ENCODE results near the gene FAM98B. TPM values are rescaled to one million over a fixed set of nuclear protein-coding genes. Genes with fewer than 3 reads are reported as not detected.
"Not testable (repeated sequence)": the region's sequence is repeated elsewhere in the genome, so short reads cannot be mapped to it uniquely, and the experiment has no call there.

Gene FAM98B
- total RNA-seq, 2 experiments from 2014 or later, result 51.0 to 61.8 TPM

DNA sequence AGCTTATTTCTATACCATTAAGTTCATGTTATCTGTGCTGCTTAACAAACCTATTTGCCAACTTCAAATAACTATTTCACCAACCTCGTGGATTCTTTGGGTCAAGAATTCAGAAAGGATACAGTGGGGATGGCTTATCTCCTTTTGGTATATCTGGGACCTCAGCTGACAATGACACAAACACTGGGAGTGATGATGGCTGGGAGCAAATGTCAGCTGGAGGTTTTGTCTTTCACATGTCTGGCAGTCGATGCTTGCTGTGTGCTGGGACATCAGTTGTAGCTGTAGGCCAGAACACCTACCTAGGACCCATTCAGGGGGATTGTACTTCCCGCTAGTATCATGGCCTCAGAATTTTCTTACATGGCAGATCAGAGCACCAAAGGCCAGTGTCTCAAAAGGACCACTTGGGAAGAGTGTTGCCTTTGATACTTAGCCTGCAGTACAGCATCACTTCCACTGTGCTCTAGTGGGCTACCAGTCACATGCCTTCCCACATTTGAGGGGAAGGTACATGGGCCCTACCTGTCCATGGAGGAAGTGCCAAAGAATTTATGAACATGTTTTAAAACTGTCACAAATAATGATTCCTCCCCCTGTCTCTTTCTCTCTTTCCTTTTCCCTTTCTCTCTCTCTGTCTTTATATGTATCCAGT lies 23.7 kb upstream of the FAM98B start:
- H3K27me3 Mint-ChIP-seq, result peaks cover 15% of the 10 kb centered on the region
- H3K27ac Mint-ChIP-seq, result no peak overlapping the region
- ChIA-PET POLR2A (no interaction called here), CTCF (interaction anchor here (4.2 kb wide), 1 partner anchor 10 kb away, joined by 21 read pairs; no protein-coding TSS in a partner anchor)
- H3K36me3 Mint-ChIP-seq (ENCODE audit: low read depth), result no peaks in the 10 kb centered on the region
- DNase-seq (no peak), ATAC-seq (no peak)
- TF ChIP-seq, protein P1, sequence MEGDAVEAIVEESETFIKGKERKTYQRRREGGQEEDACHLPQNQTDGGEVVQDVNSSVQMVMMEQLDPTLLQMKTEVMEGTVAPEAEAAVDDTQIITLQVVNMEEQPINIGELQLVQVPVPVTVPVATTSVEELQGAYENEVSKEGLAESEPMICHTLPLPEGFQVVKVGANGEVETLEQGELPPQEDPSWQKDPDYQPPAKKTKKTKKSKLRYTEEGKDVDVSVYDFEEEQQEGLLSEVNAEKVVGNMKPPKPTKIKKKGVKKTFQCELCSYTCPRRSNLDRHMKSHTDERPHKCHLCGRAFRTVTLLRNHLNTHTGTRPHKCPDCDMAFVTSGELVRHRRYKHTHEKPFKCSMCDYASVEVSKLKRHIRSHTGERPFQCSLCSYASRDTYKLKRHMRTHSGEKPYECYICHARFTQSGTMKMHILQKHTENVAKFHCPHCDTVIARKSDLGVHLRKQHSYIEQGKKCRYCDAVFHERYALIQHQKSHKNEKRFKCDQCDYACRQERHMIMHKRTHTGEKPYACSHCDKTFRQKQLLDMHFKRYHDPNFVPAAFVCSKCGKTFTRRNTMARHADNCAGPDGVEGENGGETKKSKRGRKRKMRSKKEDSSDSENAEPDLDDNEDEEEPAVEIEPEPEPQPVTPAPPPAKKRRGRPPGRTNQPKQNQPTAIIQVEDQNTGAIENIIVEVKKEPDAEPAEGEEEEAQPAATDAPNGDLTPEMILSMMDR (IDR thresholded peaks at IDR 0.05), result no peak
- H3K4me1 Mint-ChIP-seq (ENCODE audit: low read depth), result no peaks in the 10 kb centered on the region
- intact Hi-C loops (cut with micrococcal nuclease), result no loop called here
- H3K4me3 Mint-ChIP-seq, result no peak overlapping the region
- no peaks in the 10 kb centered on the region for H3K9me3 Mint-ChIP-seq

DNA sequence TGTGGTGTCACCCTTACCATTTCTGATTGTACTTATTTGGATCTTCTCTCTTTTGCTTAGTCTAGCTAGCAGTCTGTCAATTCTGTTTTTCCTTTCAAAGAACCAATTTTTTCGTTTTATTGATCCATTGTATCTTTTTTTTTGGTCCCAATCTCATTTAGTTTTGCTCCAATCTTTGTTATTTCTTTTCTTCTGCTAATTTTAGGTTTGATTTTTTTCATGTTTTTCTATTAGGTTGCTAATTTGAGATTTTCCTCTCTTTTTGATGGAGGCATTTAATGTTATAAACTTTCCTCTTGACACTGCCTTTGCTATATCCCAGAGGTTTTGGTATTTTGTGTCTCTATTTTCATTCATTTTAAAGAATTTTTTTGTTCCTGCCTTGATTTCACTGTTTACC lies 16.9 kb upstream of the FAM98B start:
- TF ChIP-seq, protein P1 (IDR thresholded peaks at IDR 0.05), result no peak
- Mint-ChIP-seq H3K36me3 (ENCODE audit: low read depth) (no peaks in the 10 kb centered on the region), H3K4me3 (no peak overlapping the region), H3K9me3 (peaks cover 3% of the 10 kb centered on the region), H3K27me3 (peaks cover 13% of the 10 kb centered on the region), H3K27ac (no peak overlapping the region), H3K4me1 (ENCODE audit: low read depth) (peaks cover 9% of the 10 kb centered on the region)
- CTCF ChIA-PET, result no interaction called here
- no peak for ATAC-seq
- no peak for DNase-seq
- POLR2A ChIA-PET, result no interaction called here
- intact Hi-C loops (cut with micrococcal nuclease), result no loop called here

DNA sequence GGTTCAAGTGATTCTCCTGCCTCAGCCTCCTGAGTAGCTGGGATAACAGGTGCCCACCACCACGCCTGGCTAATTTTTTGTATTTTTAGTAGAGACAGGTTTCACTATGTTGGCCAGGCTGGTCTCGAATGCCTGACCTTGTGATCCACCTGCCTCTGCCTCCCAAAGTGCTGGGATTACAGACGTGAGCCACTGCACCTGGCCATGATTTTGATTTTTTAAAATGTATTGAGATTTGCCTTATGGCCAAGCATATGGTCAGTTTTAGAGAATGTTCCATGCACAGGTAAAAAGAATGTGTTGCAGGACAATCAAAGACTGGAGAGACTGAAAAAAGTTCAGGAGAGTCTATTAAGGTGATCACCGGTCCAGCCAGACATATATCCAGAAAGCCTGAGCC lies 16.3 kb upstream of the FAM98B start:
- H3K27ac Mint-ChIP-seq; POLR2A ChIA-PET; intact Hi-C loops (cut with micrococcal nuclease); DNase-seq; H3K9me3 Mint-ChIP-seq; ATAC-seq; H3K4me3 Mint-ChIP-seq; H3K4me1 Mint-ChIP-seq (ENCODE audit: low read depth); H3K36me3 Mint-ChIP-seq (ENCODE audit: low read depth): not testable (repeated sequence)
- peaks cover 12% of the 10 kb centered on the region for H3K27me3 Mint-ChIP-seq
- CTCF ChIA-PET, result interaction anchor here (5.8 kb wide), 1 partner anchor 263 kb away, joined by 225 read pairs; no protein-coding TSS in a partner anchor

DNA sequence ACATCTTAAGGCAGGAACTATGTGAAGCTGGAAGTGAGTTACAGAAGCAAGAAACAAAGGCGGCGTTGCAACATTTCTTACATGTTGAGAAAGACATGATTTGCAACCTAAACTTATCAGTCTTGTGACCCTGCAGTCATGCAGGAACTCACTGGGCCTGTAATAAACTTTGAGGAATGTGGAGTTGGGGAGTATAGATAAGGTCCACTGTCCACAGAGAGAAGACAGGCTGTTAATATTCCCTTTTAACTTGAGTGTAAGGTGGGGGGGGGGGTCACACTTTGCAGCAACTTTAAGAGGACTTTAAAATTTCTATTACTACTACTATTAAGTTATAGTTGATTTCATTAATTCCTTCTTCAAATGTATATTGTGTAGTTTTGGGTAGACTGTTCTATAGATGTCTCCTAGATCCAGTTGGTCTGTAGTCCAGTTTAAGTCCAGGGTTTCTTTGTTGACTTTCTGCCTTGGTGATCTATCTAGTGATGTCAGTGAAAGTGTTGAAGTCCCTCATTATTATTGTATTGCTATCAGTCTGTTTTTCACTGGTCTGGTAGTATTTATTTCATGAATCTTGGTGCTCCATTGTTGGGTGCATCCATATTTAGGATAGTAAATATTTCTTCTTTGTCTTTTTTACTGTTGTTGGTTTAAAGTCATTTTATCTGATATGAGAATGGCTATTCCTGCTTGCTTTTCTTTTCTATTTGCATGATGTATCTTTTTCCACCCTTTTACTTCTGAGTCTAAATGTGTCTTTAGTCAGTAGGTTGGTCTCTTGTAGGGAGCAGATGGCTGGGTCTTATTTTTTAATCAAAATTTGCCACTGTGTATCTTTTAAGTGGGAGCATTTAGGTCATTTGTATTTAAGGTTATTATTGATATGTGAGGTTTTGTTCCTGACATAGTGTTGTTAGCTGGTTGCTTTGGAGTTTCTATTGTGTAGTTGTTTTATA lies 15.6 kb upstream of the FAM98B start:
- Mint-ChIP-seq H3K36me3 (ENCODE audit: low read depth) (no peaks in the 10 kb centered on the region), H3K4me1 (ENCODE audit: low read depth) (peaks cover 9% of the 10 kb centered on the region), H3K27ac (no peak overlapping the region), H3K4me3 (no peak overlapping the region), H3K9me3 (peaks cover 3% of the 10 kb centered on the region), H3K27me3 (peaks cover 12% of the 10 kb centered on the region)
- intact Hi-C loops (cut with micrococcal nuclease), result no loop called here
- no peak for ATAC-seq
- TF ChIP-seq, protein P1 (IDR thresholded peaks at IDR 0.05), result no peak
- DNase-seq, result no peak
- POLR2A ChIA-PET, result interaction anchor here (1.0 kb wide), 1 partner anchor 16 kb away, joined by 3 read pairs; the partner anchor contains the start of gene FAM98B
- CTCF ChIA-PET, result interaction anchor here (2.5 to 5.8 kb wide), 4 partner anchors 32 to 263 kb away, joined by 11 to 225 read pairs (median 36); no protein-coding TSS in a partner anchor

DNA sequence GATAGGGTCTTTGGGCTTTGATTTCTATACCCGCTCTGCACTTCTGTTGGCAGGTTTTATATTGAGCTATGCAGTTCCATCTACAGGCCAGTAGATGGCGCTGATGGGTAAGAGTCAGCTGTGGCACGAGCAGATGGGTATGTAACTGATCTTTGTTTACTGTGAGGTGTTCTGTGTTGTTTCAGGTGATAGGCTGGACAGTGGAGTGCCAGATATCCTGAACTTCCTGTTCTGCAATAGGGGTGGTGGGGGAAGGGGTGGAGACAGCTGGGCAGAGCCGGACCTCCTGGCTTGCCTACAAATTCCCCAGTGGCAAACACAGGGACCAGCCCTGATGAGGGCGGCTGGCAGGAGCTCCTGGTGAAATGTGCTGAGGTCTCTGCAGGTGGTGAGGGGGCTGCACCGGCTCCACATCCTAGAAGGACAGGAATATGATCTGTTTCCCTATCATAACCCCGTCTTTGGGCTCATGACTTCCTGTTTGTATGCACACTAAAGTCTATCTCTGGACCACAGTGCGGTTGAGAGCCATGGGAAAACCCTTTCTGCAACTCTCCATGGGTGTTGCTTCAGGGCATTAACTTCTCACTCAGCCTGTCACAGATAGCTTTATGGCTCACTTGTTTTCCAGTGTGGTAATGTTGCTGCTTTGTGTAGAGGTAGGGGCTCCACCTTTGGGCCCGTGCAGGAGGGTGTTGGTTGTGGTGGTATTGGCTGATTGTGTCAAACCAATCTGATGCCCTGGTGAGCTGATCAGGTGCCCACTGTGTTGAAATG lies 13.4 kb upstream of the FAM98B start:
- ATAC-seq, result peak; percentile 95
- H3K36me3 Mint-ChIP-seq (ENCODE audit: low read depth), result no peaks in the 10 kb centered on the region
- CTCF ChIA-PET, result interaction anchor here (0.6 to 5.8 kb wide), 56 partner anchors 8 to 1140 kb away, joined by 3 to 225 read pairs (median 5); partner anchors contain the start of genes FAM98B and SPRED1

More for the DNA sequence above, 13.4 kb upstream of the FAM98B start:
- POLR2A ChIA-PET, result interaction anchor here (1.5 to 2.9 kb wide), 2 partner anchors 14 to 259 kb away, joined by 4 to 18 read pairs; partner anchors contain the start of gene FAM98B
- Mint-ChIP-seq H3K4me1 (ENCODE audit: low read depth) (peaks cover 9% of the 10 kb centered on the region), H3K9me3 (peaks cover 3% of the 10 kb centered on the region), H3K4me3 (no peak overlapping the region), H3K27ac (no peak overlapping the region), H3K27me3 (peaks cover 8% of the 10 kb centered on the region)
- intact Hi-C loops (cut with micrococcal nuclease), result loop anchor here (2.0 kb wide), 1 partner anchor 250 kb away; no protein-coding TSS in a partner anchor
- peak; percentile 70 for DNase-seq
- TF ChIP-seq, protein P1 (IDR thresholded peaks at IDR 0.05), result peak; percentile 96
